SK-N-SH (cell line): ENCODE results near the gene ALPK3. TPM values are rescaled to one million over a fixed set of nuclear protein-coding genes. Genes with fewer than 3 reads are reported as not detected.

Experiments
- CTCF ChIA-PET: fragments of 300-600, 350-600 bp; formaldehyde crosslinking; extraction: SDS; loops from one replicate; lab custom pipeline; 2021; lab: Yijun Ruan, JAX
- POLR2A ChIA-PET: fragments of 350-600 bp; sonication (Branson Sonifier 250); formaldehyde crosslinking; extraction: SDS; loops from one replicate; lab custom pipeline; 2020; ENCODE audit warnings: antibody characterized with exemption, inconsistent platforms; lab: Yijun Ruan, JAX
- DNase-seq: peaks from one replicate; pipeline ENCODE4 v3.0.0; 2012
- H2AFZ ChIP-seq: fragments of 200-600 bp; sonication (generic); 2 replicates; pipeline ENCODE4 v1.8.1; 2016; ENCODE audit warnings: antibody characterized with exemption, mild to moderate bottlenecking, low read depth
- H3F3A ChIP-seq: fragments of 200-600 bp; sonication (generic); replicated peaks from 2 replicates; pipeline ENCODE3; 2016; ENCODE audit warnings: antibody characterized with exemption, mild to moderate bottlenecking; ENCODE audit not compliant: insufficient read depth
- H3K27ac ChIP-seq, 2 experiments: fragments of 200-500 bp in 1 of 2; fragments of 200-600 bp in 1 of 2; sonication (Bioruptor generic) in 1 of 2; sonication (generic), shearing (Covaris generic) in 1 of 2; 2 replicates each; pipeline versions ENCODE4 v1.5.1 to v1.6.1; 2014 to 2016; ENCODE audit warnings: low read depth in 2 of 2, inconsistent platforms in 1 of 2, low read length in 1 of 2, mild to moderate bottlenecking in 1 of 2, mixed read lengths in 1 of 2
- H3K27me3 ChIP-seq: fragments of 200-600 bp; sonication (generic), shearing (Covaris generic); 2 replicates; pipeline ENCODE4 v1.6.1; 2016; ENCODE audit warnings: mixed run types; ENCODE audit not compliant: insufficient read depth
- H3K36me3 ChIP-seq, 2 experiments: fragments of 200-500 bp in 1 of 2; fragments of 200-600 bp in 1 of 2; sonication (Bioruptor generic) in 1 of 2; sonication (generic) in 1 of 2; replicated peaks in 1 of 2; 2 replicates each; pipeline versions ENCODE3 to v1.5.1; 2014 to 2016; ENCODE audit warnings: low read length in 1 of 2, mild to moderate bottlenecking in 1 of 2; ENCODE audit not compliant: insufficient read depth in 2 of 2, control insufficient read depth in 1 of 2
- H3K4me1 ChIP-seq, 2 experiments: fragments of 200-500 bp in 1 of 2; fragments of 200-600 bp in 1 of 2; sonication (Bioruptor generic) in 1 of 2; sonication (generic), shearing (Covaris generic) in 1 of 2; 2 replicates each; pipeline versions ENCODE4 v1.5.1 to v1.6.1; 2014 to 2016; ENCODE audit warnings: low read depth in 1 of 2, low read length in 1 of 2, mixed run types in 1 of 2; ENCODE audit not compliant: insufficient read depth in 2 of 2, control insufficient read depth in 1 of 2
- H3K4me2 ChIP-seq: fragments of 200-600 bp; sonication (generic), shearing (Covaris generic); 2 replicates; pipeline ENCODE4 v1.6.1; 2017; ENCODE audit warnings: mixed run types
- H3K4me3 ChIP-seq, 2 experiments: fragments of 200-500 bp in 1 of 2; fragments of 200-600 bp in 1 of 2; sonication (Bioruptor generic) in 1 of 2; sonication (generic), shearing (Covaris generic) in 1 of 2; 2 replicates each; pipeline versions ENCODE4 v1.5.1 to v1.8.1; 2014 to 2016; ENCODE audit warnings: low read depth in 2 of 2, inconsistent platforms in 1 of 2, low read length in 1 of 2, mild to moderate bottlenecking in 1 of 2, mixed read lengths in 1 of 2, moderate library complexity in 1 of 2
- H3K79me2 ChIP-seq: fragments of 200-600 bp; sonication (generic); 2 replicates; pipeline ENCODE4 v1.8.1; 2017; ENCODE audit warnings: mild to moderate bottlenecking; ENCODE audit not compliant: insufficient read depth
- H3K9ac ChIP-seq: fragments of 200-600 bp; sonication (generic); 2 replicates; pipeline ENCODE4 v1.6.1; 2017; ENCODE audit warnings: mixed run types
- H3K9me2 ChIP-seq: fragments of 200-600 bp; sonication (generic); 2 replicates; pipeline ENCODE4 v1.6.1; 2017; ENCODE audit warnings: mixed run types
- H3K9me3 ChIP-seq: fragments of 200-600 bp; sonication (generic); 2 replicates; pipeline ENCODE4 v1.6.1; 2017; ENCODE audit warnings: mixed run types, mild to moderate bottlenecking, moderate library complexity
- H4K20me1 ChIP-seq: fragments of 200-600 bp; sonication (generic); 2 replicates; pipeline ENCODE4 v1.6.1; 2017; ENCODE audit warnings: mild to moderate bottlenecking, mixed run types; ENCODE audit not compliant: insufficient read depth
- EP300 ChIP-seq, 2 experiments: IDR thresholded peaks; 2 replicates each; pipeline versions ENCODE4 v1.4.0 to v1.6.1; 2012; ENCODE audit warnings: borderline replicate concordance in 1 of 2, low read depth in 1 of 2, low read length in 1 of 2
- EZH2phosphoT487 ChIP-seq: fragments of 200-600 bp; sonication (generic); IDR thresholded peaks from 2 replicates; pipeline ENCODE4 v1.6.1; 2017; ENCODE audit warnings: low read depth, mixed run types, mild to moderate bottlenecking, antibody characterized with exemption, moderate library complexity, borderline replicate concordance
- FOXM1 ChIP-seq: IDR thresholded peaks from 2 replicates; pipeline ENCODE4 v1.4.0; 2012; ENCODE audit warnings: low read depth, mild to moderate bottlenecking
- JUND ChIP-seq: IDR thresholded peaks from 2 replicates; pipeline ENCODE4 v1.4.0; 2012
- MXI1 ChIP-seq: IDR thresholded peaks from 2 replicates; pipeline ENCODE4 v1.6.1; 2012; ENCODE audit warnings: mild to moderate bottlenecking, low read depth, low read length, improper control_type of control experiment
- RAD21 ChIP-seq: IDR thresholded peaks from 2 replicates; pipeline ENCODE4 v1.6.1; 2012; ENCODE audit warnings: mild to moderate bottlenecking, low read length
- RFX5 ChIP-seq: IDR thresholded peaks from 2 replicates; pipeline ENCODE4 v1.6.1; 2012; ENCODE audit warnings: mild to moderate bottlenecking, improper control_type of control experiment, low read length
- RXRA ChIP-seq: IDR thresholded peaks from 2 replicates; pipeline ENCODE4 v1.4.0; 2012; ENCODE audit warnings: low read depth, mild to moderate bottlenecking, borderline replicate concordance
- SMC3 ChIP-seq: IDR thresholded peaks from 2 replicates; pipeline ENCODE4 v1.6.1; 2012; ENCODE audit warnings: low read depth, low read length, improper control_type of control experiment
- TAF1 ChIP-seq: IDR thresholded peaks from 2 replicates; pipeline ENCODE4 v1.6.1; 2012; ENCODE audit warnings: low read depth, mild to moderate bottlenecking, low read length, moderate library complexity, borderline replicate concordance
- TCF12 ChIP-seq: IDR thresholded peaks from 2 replicates; pipeline ENCODE4 v1.4.0; 2012
- WGBS: methylation state at CpG from one replicate; pipeline ENCODE4 v1.1.6; 2017; ENCODE audit warnings: low lambda C conversion rate; 5-methylcytosine and 5-hydroxymethylcytosine counted together
- polyA plus RNA-seq, 3 experiments: library from polyadenylated mRNA; depleted of rRNA; stranded (reverse); fragments of >200 nt; gene quantifications; 2 replicates each; pipeline ENCODE4 v1.2.3, GENCODE V29; 2012
- TF ChIP-seq, protein P1 (sequence below): IDR thresholded peaks from 2 replicates; pipeline ENCODE4 v1.6.1; 2012; ENCODE audit warnings: mild to moderate bottlenecking, low read depth, low read length, moderate library complexity
- TF ChIP-seq, protein P2 (sequence below): fragments of 200-600 bp; sonication (generic); IDR thresholded peaks from 2 replicates; pipeline ENCODE4 v1.6.1; 2017; ENCODE audit warnings: antibody characterized with exemption, mild to moderate bottlenecking, moderate library complexity

The ALPK3 gene
- polyA plus RNA-seq, 1 of the 3 experiments (the other 2 are of a cell fraction): 0.16 TPM

- TF ChIP-seq RAD21 (no peak), EP300 (IDR thresholded peaks at IDR 0.05; ENCODE audit: borderline replicate concordance in 1 of 2, low read depth in 1 of 2, low read length in 1 of 2) (peak in 1 of 2 experiments; percentile 60; a peak in 1 of 4 replicates)
- Histone ChIP-seq H3K27ac (peak overlapping the region in 1 of 2 experiments; percentile 83; a peak in 2 of 4 replicates), H3K4me1 (peaks cover 5 to 67% of the 10 kb centered on the region in 2 experiments; a peak in 1 of 4 replicates), H3K4me3 (no peak overlapping the region), H3K27me3 (no peaks in the 10 kb centered on the region), H3K4me2 (no peak overlapping the region), H4K20me1 (no peaks in the 10 kb centered on the region), H3K9ac (no peak overlapping the region), H3F3A (no peaks in the 10 kb centered on the region), H3K36me3 (no peaks in the 10 kb centered on the region), H2AFZ (no peak overlapping the region), H3K9me2 (no peaks in the 10 kb centered on the region), H3K9me3 (no peaks in the 10 kb centered on the region), H3K79me2 (no peaks in the 10 kb centered on the region)
- peak; percentile 47 for DNase-seq
- POLR2A ChIA-PET: interaction anchor here (0.6 to 1.5 kb wide), 3 partner anchors 14 to 106 kb away, joined by 4 to 6 read pairs (median 4); no protein-coding TSS in a partner anchor
- CTCF ChIA-PET: interaction anchor here (0.7 to 4.0 kb wide), 11 partner anchors 10 to 235 kb away, joined by 3 to 15 read pairs (median 3); no protein-coding TSS in a partner anchor
- 84% methylated on average over 4 of the region's 4 CpGs for WGBS
Observed at GRCh38 chr15:84822653-84823281, 5.6 kb downstream of the ALPK3 start.

- CTCF ChIA-PET: interaction anchor here (0.7 to 4.0 kb wide), 9 partner anchors 10 to 235 kb away, joined by 3 to 15 read pairs (median 4); no protein-coding TSS in a partner anchor
- Histone ChIP-seq H3K9me3 (no peaks in the 10 kb centered on the region), H3K9me2 (no peaks in the 10 kb centered on the region), H2AFZ (no peak overlapping the region), H3K4me2 (no peak overlapping the region), H3K9ac (no peak overlapping the region), H3K27ac (peak overlapping the region in 1 of 2 experiments; percentile 83; a peak in 2 of 4 replicates), H3K79me2 (no peaks in the 10 kb centered on the region), H3K36me3 (no peaks in the 10 kb centered on the region), H3K4me1 (peaks cover 2 to 64% of the 10 kb centered on the region in 2 experiments; a peak in 1 of 4 replicates), H3F3A (no peaks in the 10 kb centered on the region), H3K4me3 (no peak overlapping the region), H4K20me1 (no peaks in the 10 kb centered on the region), H3K27me3 (no peaks in the 10 kb centered on the region)
- no peak for TF ChIP-seq SMC3
- 71% methylated on average over 3 of the region's 3 CpGs for WGBS
- POLR2A ChIA-PET: interaction anchor here (0.6 to 1.5 kb wide), 3 partner anchors 13 to 106 kb away, joined by 4 to 6 read pairs (median 4); no protein-coding TSS in a partner anchor
- DNase-seq: no peak
Observed at GRCh38 chr15:84823282-84823878, 6.2 kb downstream of the ALPK3 start.

DNA sequence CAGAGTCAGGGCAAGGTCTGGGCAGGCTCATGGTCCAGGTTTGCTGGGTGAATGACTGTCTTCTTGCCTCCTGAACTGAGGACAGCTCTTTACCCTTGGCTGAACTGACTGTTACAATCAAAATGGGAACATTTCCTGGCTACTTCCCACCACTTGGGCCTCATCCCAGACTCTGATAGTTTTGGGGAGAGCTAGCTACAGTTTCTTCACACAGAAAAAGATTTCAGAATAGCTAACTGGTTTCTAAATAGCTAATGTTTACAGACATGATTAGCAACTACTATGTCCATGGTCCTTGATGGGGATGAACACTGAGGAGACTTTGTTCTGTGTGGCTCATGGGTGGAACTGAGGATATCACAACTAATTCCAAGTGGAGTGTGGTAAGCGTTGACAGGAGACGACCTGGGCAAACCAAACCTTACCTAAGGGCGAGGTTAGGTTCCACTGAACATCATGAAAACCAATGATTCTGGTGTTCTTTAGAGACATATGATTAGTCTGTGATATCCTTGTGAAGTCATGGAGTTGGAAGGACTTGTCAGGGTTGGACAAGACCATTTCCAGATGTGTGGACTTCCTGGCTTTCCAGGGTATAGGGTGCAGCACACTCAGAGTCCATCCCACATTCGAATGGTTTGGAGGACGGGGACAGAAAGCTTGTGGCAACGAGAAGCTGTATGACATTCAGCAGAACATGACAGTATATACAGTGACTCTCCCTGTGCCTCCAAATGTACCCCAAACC is 7.3 kb downstream of the ALPK3 start:
- Histone ChIP-seq H3K9me3 (no peaks in the 10 kb centered on the region), H3K4me2 (no peak overlapping the region), H3K36me3 (no peaks in the 10 kb centered on the region), H4K20me1 (no peaks in the 10 kb centered on the region), H2AFZ (no peak overlapping the region), H3K4me3 (no peak overlapping the region), H3K4me1 (peaks cover 0 to 57% of the 10 kb centered on the region in 2 experiments; a peak in 1 of 4 replicates), H3K79me2 (no peaks in the 10 kb centered on the region), H3K27ac (no peak overlapping the region; a peak in 1 of 4 replicates), H3F3A (no peaks in the 10 kb centered on the region), H3K9ac (no peak overlapping the region), H3K9me2 (no peaks in the 10 kb centered on the region), H3K27me3 (no peaks in the 10 kb centered on the region)
- no peak for DNase-seq
- WGBS: 85% methylated on average over 6 of the region's 6 CpGs
- POLR2A ChIA-PET: no interaction called here
- CTCF ChIA-PET: interaction anchor here (1.5 to 4.0 kb wide), 3 partner anchors 9 to 14 kb away, joined by 5 to 15 read pairs (median 6); no protein-coding TSS in a partner anchor
- TF ChIP-seq MXI1: no peak
- no peak for TF ChIP-seq JUND
- TF ChIP-seq EZH2phosphoT487: no peak
- no peak for TF ChIP-seq RFX5
- TF ChIP-seq, protein P1, sequence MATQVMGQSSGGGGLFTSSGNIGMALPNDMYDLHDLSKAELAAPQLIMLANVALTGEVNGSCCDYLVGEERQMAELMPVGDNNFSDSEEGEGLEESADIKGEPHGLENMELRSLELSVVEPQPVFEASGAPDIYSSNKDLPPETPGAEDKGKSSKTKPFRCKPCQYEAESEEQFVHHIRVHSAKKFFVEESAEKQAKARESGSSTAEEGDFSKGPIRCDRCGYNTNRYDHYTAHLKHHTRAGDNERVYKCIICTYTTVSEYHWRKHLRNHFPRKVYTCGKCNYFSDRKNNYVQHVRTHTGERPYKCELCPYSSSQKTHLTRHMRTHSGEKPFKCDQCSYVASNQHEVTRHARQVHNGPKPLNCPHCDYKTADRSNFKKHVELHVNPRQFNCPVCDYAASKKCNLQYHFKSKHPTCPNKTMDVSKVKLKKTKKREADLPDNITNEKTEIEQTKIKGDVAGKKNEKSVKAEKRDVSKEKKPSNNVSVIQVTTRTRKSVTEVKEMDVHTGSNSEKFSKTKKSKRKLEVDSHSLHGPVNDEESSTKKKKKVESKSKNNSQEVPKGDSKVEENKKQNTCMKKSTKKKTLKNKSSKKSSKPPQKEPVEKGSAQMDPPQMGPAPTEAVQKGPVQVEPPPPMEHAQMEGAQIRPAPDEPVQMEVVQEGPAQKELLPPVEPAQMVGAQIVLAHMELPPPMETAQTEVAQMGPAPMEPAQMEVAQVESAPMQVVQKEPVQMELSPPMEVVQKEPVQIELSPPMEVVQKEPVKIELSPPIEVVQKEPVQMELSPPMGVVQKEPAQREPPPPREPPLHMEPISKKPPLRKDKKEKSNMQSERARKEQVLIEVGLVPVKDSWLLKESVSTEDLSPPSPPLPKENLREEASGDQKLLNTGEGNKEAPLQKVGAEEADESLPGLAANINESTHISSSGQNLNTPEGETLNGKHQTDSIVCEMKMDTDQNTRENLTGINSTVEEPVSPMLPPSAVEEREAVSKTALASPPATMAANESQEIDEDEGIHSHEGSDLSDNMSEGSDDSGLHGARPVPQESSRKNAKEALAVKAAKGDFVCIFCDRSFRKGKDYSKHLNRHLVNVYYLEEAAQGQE: no peak
- TF ChIP-seq, protein P2, sequence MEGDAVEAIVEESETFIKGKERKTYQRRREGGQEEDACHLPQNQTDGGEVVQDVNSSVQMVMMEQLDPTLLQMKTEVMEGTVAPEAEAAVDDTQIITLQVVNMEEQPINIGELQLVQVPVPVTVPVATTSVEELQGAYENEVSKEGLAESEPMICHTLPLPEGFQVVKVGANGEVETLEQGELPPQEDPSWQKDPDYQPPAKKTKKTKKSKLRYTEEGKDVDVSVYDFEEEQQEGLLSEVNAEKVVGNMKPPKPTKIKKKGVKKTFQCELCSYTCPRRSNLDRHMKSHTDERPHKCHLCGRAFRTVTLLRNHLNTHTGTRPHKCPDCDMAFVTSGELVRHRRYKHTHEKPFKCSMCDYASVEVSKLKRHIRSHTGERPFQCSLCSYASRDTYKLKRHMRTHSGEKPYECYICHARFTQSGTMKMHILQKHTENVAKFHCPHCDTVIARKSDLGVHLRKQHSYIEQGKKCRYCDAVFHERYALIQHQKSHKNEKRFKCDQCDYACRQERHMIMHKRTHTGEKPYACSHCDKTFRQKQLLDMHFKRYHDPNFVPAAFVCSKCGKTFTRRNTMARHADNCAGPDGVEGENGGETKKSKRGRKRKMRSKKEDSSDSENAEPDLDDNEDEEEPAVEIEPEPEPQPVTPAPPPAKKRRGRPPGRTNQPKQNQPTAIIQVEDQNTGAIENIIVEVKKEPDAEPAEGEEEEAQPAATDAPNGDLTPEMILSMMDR: no peak
- no peak for TF ChIP-seq RXRA
- no peak for TF ChIP-seq TAF1
- no peak for TF ChIP-seq TCF12
- no peak for TF ChIP-seq FOXM1
